SHP77 treated with DMSO at 0.1 percent for 48 hours (cell line): ENCODE data around the gene STX16.

Source experiments
- DNase-seq: peaks from one replicate; lab custom pipeline; 2025; lab: John Stamatoyannopoulos, UW

STX16 gene

GRCh38 chr20:58677808-58678207 is 26.7 kb downstream of the STX16 start:
- no peak for DNase-seq

DNA sequence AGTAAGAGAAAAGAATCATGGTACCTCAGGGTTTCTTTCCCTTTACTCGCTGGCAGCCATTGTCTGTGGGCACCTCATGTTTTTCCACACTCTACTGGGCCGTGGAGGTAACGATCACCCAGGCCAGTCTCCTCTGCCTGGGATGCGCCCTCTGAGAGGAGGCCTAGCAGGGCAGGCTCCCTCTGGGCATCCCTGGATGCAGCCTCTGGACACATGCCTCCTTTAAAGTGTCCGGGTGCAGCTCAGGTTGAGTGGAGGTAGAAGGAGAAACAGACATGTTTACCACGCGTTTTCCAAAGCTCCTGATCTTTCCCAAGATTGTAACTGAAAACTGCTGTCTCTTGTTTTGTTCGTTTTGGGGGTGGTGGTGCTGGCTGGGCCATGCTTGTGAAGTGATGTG is 27.7 kb downstream of the STX16 start:
- DNase-seq = no peak

DNA sequence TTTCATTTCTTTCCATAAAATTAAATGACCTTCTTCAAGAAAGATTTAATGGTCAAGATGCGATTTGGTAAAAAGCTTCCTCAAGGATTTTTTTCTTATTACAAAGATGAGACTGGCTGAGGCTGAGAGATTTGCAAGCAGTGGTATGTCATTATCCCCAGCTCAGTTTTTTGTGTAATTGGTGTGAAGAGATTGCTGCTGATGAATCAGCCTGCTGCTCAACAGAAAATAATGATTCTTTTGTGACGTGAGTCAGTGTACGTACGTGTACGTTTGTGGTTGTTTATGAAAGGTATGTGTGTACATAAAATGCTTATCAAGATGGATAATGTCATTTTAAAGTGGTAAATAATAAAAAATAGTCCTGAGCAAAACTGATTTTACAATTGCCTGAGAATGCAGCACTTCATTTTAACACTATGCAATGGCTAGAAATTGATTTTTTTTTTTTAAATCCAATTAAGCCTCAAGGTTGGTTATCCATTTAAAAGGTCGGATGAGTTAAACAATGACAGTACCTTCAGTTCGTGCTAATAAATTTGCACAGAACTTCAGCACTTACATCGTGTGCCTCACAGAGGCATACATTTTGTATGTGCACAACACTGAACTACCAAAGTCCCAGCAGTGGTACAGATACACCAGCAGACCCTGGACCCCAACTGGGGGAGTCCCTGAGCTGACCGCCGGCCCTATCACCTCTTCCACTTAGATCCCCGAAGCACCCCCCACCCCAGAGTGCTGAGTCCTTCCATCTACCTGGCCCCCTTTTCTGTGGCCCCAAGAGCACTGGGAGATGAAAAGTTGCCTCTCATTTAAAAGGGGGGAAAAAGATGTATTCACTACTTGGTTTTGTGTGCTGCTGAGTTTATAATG is 31.8 kb downstream of the STX16 start:
- no peak for DNase-seq

DNA sequence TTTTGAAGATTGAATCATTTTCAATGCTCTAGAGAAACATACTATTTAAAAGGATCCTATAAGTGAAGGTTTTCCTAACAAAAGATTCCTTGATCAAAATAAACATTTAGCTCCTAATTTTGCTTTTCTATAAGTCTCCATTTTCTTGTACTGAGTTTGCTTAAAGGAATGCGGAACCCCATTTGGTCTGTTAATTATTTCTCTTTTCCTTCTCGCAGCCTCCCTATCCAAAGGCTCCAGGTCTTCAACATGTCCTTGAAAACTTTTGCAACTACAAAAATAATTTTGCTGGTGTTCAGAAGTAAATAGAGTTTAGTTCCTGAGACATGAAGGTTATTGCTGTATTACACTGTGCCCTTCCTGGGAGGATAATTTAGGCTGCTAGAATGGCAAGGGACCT is 33.2 kb downstream of the STX16 start:
- no peak for DNase-seq

- DNase-seq = no peak
These were observed 34.9 kb downstream of the STX16 start for GRCh38 chr20:58685988-58686387.

GRCh38 chr20:58688414-58688813 is 37.3 kb downstream of the STX16 start:
- DNase-seq = no peak

- no peak for DNase-seq
These were observed 37.8 kb downstream of the STX16 start for GRCh38 chr20:58688840-58689239.

DNA sequence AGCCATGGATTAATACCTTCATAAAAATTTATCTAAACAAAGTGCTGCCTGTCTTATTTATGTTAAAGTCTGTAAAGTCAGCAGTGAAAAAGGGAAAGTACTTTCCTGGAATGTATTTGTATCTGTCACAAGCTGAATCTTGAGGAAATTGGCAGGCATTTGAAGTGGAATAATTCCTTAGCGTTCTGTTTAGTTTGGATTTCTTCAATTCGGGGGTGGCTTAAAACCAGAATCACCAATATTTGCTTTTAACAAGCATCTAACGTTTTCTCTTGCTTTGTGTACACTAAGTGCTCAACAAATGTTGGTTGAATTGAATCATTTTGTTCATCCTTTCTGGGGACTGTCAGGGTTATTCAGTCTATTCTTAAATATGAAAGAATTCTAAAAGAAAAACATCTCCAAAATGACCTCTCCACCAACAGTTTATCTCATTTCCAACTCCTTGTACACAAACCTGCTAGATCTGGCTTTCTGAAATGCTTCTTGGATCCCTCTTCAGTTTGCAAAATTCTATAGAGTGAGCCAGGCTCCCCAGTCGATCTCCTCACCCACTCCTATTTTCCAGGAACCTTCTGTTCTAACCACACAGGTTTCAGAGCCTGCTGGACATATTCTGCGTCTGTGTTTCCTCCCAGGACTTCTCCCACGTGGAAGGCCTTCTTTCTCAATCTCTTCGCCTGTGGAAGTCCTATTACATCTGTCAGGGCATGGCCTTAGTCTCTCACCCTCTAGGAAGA is 39.5 kb downstream of the STX16 start:
- DNase-seq = no peak

DNA sequence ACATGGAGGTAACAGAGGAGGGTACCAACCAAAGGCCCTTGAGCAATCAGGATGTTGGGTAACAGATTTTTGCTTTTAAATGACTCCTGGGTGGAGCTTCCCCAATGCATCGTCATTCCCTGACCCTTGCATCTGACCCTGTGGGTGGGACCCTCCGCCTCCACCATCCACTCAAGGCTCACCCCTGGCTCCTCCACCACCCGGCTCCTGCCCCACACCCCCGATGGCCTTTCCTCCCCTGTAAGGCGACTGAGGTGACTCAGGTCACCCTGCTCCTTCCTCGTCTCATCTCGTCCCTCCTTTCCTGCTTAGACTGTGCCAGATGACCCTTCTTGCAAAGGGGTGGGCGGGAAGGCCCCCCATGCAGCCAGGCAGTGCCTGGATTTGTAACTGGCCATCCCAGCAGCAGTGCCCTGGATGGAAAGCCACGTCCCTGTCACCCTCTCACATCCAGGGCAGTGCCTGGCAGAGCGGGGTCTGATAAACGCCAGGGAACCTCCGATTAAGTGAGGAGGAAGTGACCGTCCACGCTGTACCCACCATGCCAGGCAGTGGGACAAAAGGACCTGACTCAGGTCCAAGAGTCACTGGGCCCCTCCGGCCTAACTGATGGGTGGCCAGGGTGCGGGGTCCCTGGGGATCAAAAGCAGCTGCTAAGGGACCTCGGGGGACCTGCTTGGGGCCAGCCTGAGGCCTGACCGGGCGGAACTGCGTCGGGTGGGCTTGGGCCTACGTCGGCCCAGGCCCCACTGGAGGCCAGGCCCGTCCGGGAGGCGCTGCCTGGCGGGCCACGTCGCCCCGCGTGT is 40.9 kb downstream of the STX16 start:
- no peak for DNase-seq

GRCh38 chr20:58692579-58693225 is 41.6 kb downstream of the STX16 start, which contains the start of gene NPEPL1:
Gene NPEPL1 (plus strand): TSS chr20:58692800. CDS start chr20:58692901, 101 bp downstream.
- no peak for DNase-seq

- no peak for DNase-seq
These were observed 42.3 kb downstream of the STX16 start for GRCh38 chr20:58693226-58694006.

DNA sequence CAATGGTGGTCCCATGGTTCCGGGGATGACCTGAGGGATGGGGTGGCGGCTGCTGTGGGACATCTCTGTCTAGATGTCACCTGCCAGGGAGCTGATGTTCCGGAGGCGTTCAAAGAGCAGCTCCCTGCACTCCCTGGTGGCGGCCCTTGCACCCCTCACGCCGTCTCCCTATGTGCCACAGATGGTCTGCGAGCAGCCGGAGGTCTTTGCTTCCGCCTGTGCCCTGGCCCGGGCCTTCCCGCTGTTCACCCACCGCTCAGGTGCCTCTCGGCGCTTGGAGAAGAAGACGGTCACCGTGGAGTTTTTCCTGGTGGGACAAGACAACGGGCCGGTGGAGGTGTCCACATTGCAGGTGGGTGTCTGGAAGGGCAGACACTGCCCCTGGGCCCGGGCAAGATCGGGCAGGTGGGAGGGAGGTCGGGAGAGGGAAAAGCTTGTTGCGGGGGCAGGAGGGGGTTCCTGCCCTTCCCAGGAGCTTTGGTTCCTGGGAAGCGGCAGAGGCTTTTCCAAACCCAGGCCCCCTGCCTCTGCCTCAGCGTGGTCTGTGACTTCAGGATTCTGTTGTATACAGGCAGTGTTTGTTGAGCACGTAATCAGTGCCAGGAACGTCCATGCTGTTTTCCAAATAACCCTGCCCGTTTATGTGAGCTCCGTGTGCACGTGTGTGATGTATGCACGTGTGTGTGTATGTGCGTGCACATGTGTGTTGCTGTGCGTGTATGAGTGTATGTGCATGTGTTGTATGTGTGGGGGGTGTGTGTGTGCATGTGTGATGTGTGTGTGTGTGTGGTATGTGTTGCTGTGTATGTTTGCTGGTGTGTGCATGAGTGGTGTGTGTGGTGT is 43.4 kb downstream of the STX16 start:
- DNase-seq = no peak

DNA sequence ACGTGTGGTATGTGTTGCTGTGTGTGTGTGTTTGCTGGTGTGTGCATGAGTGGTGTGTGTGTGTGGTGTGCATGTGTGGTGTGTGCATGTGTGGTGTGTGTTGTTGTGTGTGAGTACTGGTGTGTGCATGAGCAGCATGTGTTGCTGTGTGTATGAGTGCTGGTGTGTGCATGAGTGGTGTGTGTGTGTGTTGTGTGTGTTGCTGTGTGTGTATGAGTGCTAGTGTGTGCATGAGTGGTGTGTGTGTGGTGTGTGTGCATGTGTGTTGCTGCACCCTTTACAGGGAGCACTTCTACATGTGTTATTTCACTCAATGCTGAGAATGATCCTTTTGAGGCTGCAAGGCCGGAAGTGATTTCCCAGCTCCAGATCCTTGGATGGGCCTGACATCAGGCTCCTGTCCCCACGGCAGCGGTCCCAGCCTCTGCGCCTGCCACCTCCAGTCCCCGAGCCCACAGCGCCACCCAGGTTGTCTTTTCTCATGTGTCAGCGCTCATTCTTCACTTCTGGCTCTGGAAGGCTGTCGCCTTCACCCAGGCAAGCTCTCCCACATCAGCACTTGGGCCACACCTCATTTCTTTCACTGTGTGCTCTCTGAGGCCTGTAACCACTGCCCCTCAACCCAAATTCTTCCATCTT is 44.1 kb downstream of the STX16 start:
- DNase-seq = no peak

DNA sequence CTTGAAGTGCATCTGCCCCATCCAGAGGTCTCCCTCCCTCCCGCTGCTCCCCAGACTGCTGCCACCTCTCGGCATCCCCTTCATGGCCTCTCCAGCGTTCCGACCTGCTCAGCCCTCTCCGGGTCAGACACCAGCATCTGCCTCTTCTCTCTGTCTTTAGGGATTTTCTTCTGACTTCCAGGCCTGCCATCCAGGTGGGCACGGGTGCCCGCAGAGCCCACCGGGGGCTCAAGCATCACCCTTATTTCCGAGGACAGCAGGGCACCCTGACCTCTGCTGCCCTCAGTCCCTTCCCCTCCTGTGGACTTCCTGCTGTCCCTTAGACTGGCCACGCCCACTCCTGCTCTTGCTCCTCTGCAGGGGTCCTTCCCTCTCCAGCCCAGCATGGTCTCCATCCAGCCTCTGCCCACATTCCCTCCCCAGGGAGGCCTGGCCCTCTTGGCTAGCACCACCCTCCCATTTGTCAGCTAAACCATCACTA is 44.9 kb downstream of the STX16 start:
- no peak for DNase-seq

DNA sequence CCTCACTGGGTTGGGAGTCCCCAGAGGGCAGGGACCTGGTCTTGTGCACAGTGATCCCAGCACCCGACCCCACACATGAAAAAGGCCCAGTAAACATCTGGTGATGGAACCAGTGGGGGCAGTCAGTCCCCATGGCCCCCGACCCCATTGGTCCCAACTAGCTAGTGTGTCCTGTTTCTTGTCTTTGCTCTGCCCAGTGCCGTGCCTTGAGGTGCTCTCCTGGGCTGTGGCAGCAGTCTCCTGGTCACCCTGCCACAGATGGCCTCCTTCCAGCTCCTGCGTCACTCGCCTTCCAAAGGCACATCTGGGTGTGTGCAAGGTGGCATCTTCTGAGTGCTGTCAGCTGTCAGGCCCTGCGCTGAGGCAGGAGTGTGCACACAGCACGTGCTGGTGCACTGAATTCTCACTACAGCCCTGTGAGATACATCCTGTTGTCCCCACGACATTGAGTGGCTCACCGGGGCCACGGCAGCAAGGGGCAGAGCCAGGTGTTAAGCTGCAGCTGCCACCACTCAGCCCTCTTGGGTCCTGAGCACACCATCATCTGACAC is 45.4 kb downstream of the STX16 start:
- DNase-seq = no peak

GRCh38 chr20:58697201-58697866 is 46.3 kb downstream of the STX16 start:
- no peak for DNase-seq

DNA sequence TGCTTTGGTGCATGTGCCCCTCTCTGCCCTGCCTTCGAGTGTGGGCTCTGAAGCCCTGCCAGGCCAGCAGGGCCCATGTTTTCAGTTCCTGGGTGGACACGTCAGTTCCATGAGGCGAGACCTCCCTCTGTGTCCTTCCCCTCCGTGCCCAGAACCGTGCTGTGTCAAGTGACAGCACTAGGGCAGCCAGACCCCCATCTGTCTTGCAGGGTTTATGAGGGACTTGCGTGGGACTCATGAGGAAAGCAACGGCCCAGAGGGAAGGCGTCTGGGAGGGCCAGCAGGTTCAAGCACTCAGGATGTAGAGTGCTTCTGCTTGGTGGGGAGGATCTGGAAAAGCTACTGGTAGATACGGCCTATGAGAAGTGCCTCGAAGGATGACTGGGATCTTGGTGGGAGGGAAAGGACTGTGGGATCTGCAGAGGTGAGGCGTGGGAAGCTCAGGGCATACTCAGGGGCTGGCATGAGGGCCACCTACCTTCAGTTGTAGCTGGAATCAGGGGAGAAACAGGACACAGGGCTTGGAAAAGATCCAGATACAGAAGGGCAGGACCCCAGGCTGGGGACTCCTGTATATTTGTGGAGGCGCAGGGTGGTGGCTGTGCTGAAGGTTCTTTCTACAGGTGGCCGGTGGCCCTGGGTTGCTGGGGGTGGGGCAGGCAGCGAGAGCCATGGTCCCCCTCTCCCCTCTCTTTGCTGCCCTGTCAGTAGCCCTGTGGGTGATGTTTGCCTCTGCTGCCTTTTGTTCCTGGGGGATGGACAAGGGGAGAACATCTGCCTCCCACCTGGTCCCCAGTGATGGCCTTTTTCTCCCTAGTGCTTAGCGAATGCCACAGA is 47.0 kb downstream of the STX16 start:
- no peak for DNase-seq
